ENCODE results near the gene SMAD6. TPM values are rescaled to one million over a fixed set of nuclear protein-coding genes. Genes with fewer than 3 reads are reported as not detected.

Gene SMAD6
- total and polyA plus RNA-seq, 2 of the 4 experiments (the other 2 are of a cell fraction), result 4.8 to 8.5 TPM

GRCh38 chr15:66831289-66831688, 129.3 kb downstream of the SMAD6 start:
- peak overlapping the region; percentile 35; the same call in 1 of the 2 replicates for H3K14ac ChIP-seq (replicated peaks; ENCODE audit: low read depth, low read length)
- H3K4me1 ChIP-seq (ENCODE audit: control insufficient read depth, insufficient read depth, low read length), result peaks cover 5% of the 10 kb centered on the region
- H3K9ac ChIP-seq (ENCODE audit: low read depth, low read length), result no peak overlapping the region
- no peak overlapping the region for H4K5ac ChIP-seq (ENCODE audit: low read depth, low read length)
- no TSS peak for BruUV-seq (replicated peaks)
- ATAC-seq (ENCODE audit: low read depth) (no peak), DNase-seq (no peak)
- in situ Hi-C loops (cut with MboI; ENCODE audit: low sequenced_read_pairs) (loop anchor here (25.0 kb wide), 1 partner anchor 119 kb away; the partner anchor contains the start of gene SMAD6), intact Hi-C loops (cut with micrococcal nuclease) (no loop called here), dilution Hi-C loops (cut with HindIII; ENCODE audit: low sequenced_read_pairs, unreplicated experiment) (no loop called here)
- peak overlapping the region; percentile 87 for H2AK5ac ChIP-seq (ENCODE audit: low read depth, low read length)
- H2AK9ac ChIP-seq (replicated peaks; ENCODE audit: low read depth, low read length, poor library complexity), result no peak overlapping the region
- no peak overlapping the region for H4K8ac ChIP-seq (ENCODE audit: low read depth in 2 of 2, low read length in 2 of 2)
- CTCF ChIA-PET, result no interaction called here
- peak overlapping the region; percentile 82 for H3K4ac ChIP-seq (ENCODE audit: low read depth, low read length)
- H3K23ac ChIP-seq (ENCODE audit: low read depth, low read length), result no peak overlapping the region
- no peak overlapping the region for H2BK5ac ChIP-seq (ENCODE audit: low read depth, low read length, poor library complexity, severe bottlenecking)
- no peaks in the 10 kb centered on the region for H4K20me1 ChIP-seq (ENCODE audit: insufficient read depth, low read length)
- WGBS, 2 experiments (ENCODE audit: extremely low coverage in 2 of 2, insufficient read length in 1 of 2), result 100% methylated on average over 2 of the region's 4 CpGs; no CpG with 5 or more reads in 1 of the 2 experiments
- POLR2A ChIA-PET (ENCODE audit: unreplicated experiment), result no interaction called here
- H2BK20ac ChIP-seq (ENCODE audit: low read depth, low read length), result peak overlapping the region; percentile 30
- peak overlapping the region; percentile 25; the same call in 2 of the 3 replicates for H2BK15ac ChIP-seq (ENCODE audit: low read depth, low read length)
- no peak overlapping the region for H3K4me2 ChIP-seq (ENCODE audit: low read depth, low read length)
- no peaks in the 10 kb centered on the region for H3K79me1 ChIP-seq (ENCODE audit: low read depth in 1 of 2, low read length in 2 of 2)
- peaks cover 5% of the 10 kb centered on the region for H3K9me3 ChIP-seq (ENCODE audit: control insufficient read depth, insufficient read depth, low read length)
- H3K9me1 ChIP-seq (ENCODE audit: insufficient read depth, low read length), result no peaks in the 10 kb centered on the region
- H2AFZ ChIP-seq (replicated peaks; ENCODE audit: low read length, poor library complexity), result no peak overlapping the region
- H2BK120ac ChIP-seq (ENCODE audit: low read depth, low read length), result peak overlapping the region; percentile 56
- no peaks in the 10 kb centered on the region for H3K27me3 ChIP-seq (ENCODE audit: control insufficient read depth, insufficient read depth, low read length)
- no peaks in the 10 kb centered on the region for H3K36me3 ChIP-seq (ENCODE audit: control insufficient read depth, insufficient read depth, low read length)
- no peak overlapping the region for H3K4me3 ChIP-seq (ENCODE audit: insufficient read depth, low read depth, low read length)
- no peak for TF ChIP-seq POLR2A (IDR thresholded peaks at IDR 0.05; ENCODE audit: low read depth, low read length)
- TF ChIP-seq CTCF (conservative IDR thresholded peaks at IDR 0.05; ENCODE audit: low read depth, low read length), result no peak
- no peak for TF ChIP-seq USF2 (IDR thresholded peaks at IDR 0.05; ENCODE audit: low read depth, low read length)
- TF ChIP-seq ELK1 (IDR thresholded peaks at IDR 0.05; ENCODE audit: borderline replicate concordance, low read depth, low read length), result no peak
- no peak for TF ChIP-seq MAZ (IDR thresholded peaks at IDR 0.05; ENCODE audit: borderline replicate concordance, low read depth, low read length)
- no peak for TF ChIP-seq CEBPB (IDR thresholded peaks at IDR 0.05; ENCODE audit: low read depth, low read length)
- H3K18ac ChIP-seq (ENCODE audit: low read depth, low read length), result no peak overlapping the region
- no peak overlapping the region for H3K56ac ChIP-seq (ENCODE audit: extremely low read depth, insufficient read depth, low read length)
- H3K27ac ChIP-seq (ENCODE audit: insufficient read depth, low read length), result no peak overlapping the region
- peak overlapping the region; percentile 51 for H4K91ac ChIP-seq (ENCODE audit: insufficient read depth, low read depth, low read length)

All from IMR-90 (cell line).